ENCODE measurements around the gene FRMD1.

The FRMD1 gene

GRCh38 chr6:168096271-168096764, 17.3 kb upstream of the FRMD1 start:
- in situ Hi-C loops (cut with HindIII; ENCODE audit: low sequenced_read_pairs): no loop called here

- in situ Hi-C loops (cut with HindIII; ENCODE audit: low sequenced_read_pairs): no loop called here
These were observed 16.8 kb upstream of the FRMD1 start for GRCh38 chr6:168095716-168096250.

GRCh38 chr6:168095171-168095691, 16.2 kb upstream of the FRMD1 start:
- in situ Hi-C loops (cut with HindIII; ENCODE audit: low sequenced_read_pairs): no loop called here

GRCh38 chr6:168093634-168094033, 14.6 kb upstream of the FRMD1 start:
- in situ Hi-C loops (cut with HindIII; ENCODE audit: low sequenced_read_pairs): no loop called here

GRCh38 chr6:168093071-168093505, 14.1 kb upstream of the FRMD1 start:
- in situ Hi-C loops (cut with HindIII; ENCODE audit: low sequenced_read_pairs): no loop called here

GRCh38 chr6:168092541-168092940, 13.5 kb upstream of the FRMD1 start:
- in situ Hi-C loops (cut with HindIII; ENCODE audit: low sequenced_read_pairs): no loop called here

GRCh38 chr6:168091381-168092264, 12.6 kb upstream of the FRMD1 start:
- in situ Hi-C loops (cut with HindIII; ENCODE audit: low sequenced_read_pairs): no loop called here

GRCh38 chr6:168090706-168091105, 11.7 kb upstream of the FRMD1 start:
- in situ Hi-C loops (cut with HindIII; ENCODE audit: low sequenced_read_pairs): no loop called here

GRCh38 chr6:168090064-168090690, 11.2 kb upstream of the FRMD1 start:
- in situ Hi-C loops (cut with HindIII; ENCODE audit: low sequenced_read_pairs): no loop called here

GRCh38 chr6:168089186-168090063, 10.4 kb upstream of the FRMD1 start:
- in situ Hi-C loops (cut with HindIII; ENCODE audit: low sequenced_read_pairs): no loop called here

- in situ Hi-C loops (cut with HindIII; ENCODE audit: low sequenced_read_pairs): no loop called here
These were observed 9.4 kb upstream of the FRMD1 start for GRCh38 chr6:168088161-168089053.

GRCh38 chr6:168087436-168088160, 8.6 kb upstream of the FRMD1 start:
- in situ Hi-C loops (cut with HindIII; ENCODE audit: low sequenced_read_pairs): no loop called here

GRCh38 chr6:168086616-168087015, 7.6 kb upstream of the FRMD1 start:
- in situ Hi-C loops (cut with HindIII; ENCODE audit: low sequenced_read_pairs): no loop called here

GRCh38 chr6:168086066-168086465, 7.1 kb upstream of the FRMD1 start:
- in situ Hi-C loops (cut with HindIII; ENCODE audit: low sequenced_read_pairs): no loop called here

- in situ Hi-C loops (cut with HindIII; ENCODE audit: low sequenced_read_pairs): no loop called here
These were observed 5.6 kb upstream of the FRMD1 start for GRCh38 chr6:168084465-168085160.

GRCh38 chr6:168083514-168083885, 4.5 kb upstream of the FRMD1 start:
- in situ Hi-C loops (cut with HindIII; ENCODE audit: low sequenced_read_pairs): no loop called here

GRCh38 chr6:168082860-168083513, 4.0 kb upstream of the FRMD1 start:
- in situ Hi-C loops (cut with HindIII; ENCODE audit: low sequenced_read_pairs): no loop called here

All from endothelial cell of hepatic sinusoid (primary cell).